ENCODE measurements around the gene CCDC102B. TPM values are rescaled to one million over a fixed set of nuclear protein-coding genes. Genes with fewer than 3 reads are reported as not detected.

CCDC102B gene
- 1 to 10 TPM; 1.8 to 2.3 TPM for total RNA-seq

DNA sequence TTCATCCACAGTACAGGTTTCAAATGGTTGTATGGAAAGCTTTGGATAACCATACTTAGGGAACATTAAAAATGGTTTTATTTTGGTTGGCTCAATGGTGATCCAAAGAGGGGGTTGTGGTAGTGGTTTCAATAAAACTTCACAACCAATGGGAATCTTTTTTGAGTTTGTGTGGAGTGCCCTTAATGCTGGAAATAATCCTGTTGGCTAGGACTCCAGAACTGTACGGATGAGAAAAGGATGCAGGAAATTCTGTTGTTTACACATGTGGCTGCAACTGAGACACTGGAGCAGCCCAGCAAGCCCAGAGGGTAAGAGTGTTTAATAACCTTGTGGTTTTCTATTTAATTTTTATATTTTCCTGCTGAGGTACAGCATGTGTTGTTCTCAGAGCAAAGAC, at the start of gene CCDC102B:
Gene CCDC102B (plus strand): TSS at position 210 of the 400 bp plus-strand sequence. CDS start 38,684 bp downstream, outside the sequence.
- no peaks in the 10 kb centered on the region for H3K4me1 Mint-ChIP-seq
- POLR2A ChIA-PET = no interaction called here
- intact Hi-C loops (cut with DNase I, micrococcal nuclease) = no loop called here
- ATAC-seq (no peak), DNase-seq (no peak)
- CTCF ChIA-PET = no interaction called here
- H3K36me3 Mint-ChIP-seq (ENCODE audit: low read depth) = no peaks in the 10 kb centered on the region
- H3K27me3 Mint-ChIP-seq = no peaks in the 10 kb centered on the region
- no peak within 1 kb of the TSS for H3K27ac Mint-ChIP-seq
- no peaks in the 10 kb centered on the region for H3K9me3 Mint-ChIP-seq (ENCODE audit: low read depth)
- H3K4me3 Mint-ChIP-seq = no peak within 1 kb of the TSS

DNA sequence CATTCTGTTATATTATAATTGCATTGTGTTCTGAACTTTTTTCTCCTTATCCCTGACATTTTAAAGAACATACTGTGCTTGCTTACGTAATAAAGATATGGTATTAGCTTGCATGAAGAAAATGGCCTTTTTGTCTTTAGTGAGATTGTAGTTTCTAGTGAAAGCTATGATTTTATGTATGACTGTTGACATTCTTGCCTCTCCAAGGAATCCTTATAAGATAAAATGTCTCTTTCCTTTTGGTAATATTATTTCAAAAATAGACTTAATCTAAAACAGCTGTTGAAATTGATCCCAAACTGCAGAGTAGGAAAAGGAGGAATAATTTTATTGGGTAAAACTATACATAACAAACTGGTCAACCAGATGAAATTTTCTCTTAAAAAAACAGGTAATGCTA, 40.8 kb upstream of the CCDC102B start:
- ChIA-PET CTCF (interaction anchor here (1.6 kb wide), 1 partner anchor 10 kb away, joined by 5 read pairs; no protein-coding TSS in a partner anchor), POLR2A (no interaction called here)
- no peak for DNase-seq
- Mint-ChIP-seq H3K27ac (no peak overlapping the region), H3K4me1 (no peaks in the 10 kb centered on the region), H3K27me3 (no peaks in the 10 kb centered on the region), H3K9me3 (ENCODE audit: low read depth) (peaks cover 9% of the 10 kb centered on the region), H3K36me3 (ENCODE audit: low read depth) (peaks cover 4% of the 10 kb centered on the region), H3K4me3 (no peak overlapping the region)
- ATAC-seq = no peak
- intact Hi-C loops (cut with DNase I, micrococcal nuclease) = no loop called here

DNA sequence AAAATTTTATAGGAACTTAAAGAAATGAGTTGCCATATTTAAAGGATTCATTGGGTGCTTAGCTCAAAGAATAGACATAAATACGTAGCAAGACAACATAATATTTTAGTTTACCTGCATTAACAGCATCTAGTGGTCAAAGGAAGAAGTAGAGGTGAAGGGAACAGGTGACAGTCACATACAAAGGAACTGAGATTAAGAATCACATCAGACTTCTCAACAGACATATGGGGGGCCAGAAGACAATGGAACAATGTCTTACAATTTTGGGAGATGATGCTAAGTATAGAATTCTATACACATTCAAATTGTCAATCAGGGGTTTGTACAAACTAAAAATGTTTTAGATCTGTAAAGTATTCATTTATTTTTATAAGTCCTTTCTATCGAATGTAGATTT, 38.6 kb upstream of the CCDC102B start:
- Mint-ChIP-seq H3K9me3 (ENCODE audit: low read depth) (peaks cover 9% of the 10 kb centered on the region), H3K27me3 (no peaks in the 10 kb centered on the region), H3K4me1 (no peaks in the 10 kb centered on the region), H3K36me3 (ENCODE audit: low read depth) (peaks cover 4% of the 10 kb centered on the region), H3K27ac (no peak overlapping the region), H3K4me3 (no peak overlapping the region)
- ChIA-PET POLR2A (no interaction called here), CTCF (interaction anchor here (0.6 kb wide), 1 partner anchor 8 kb away, joined by 4 read pairs; no protein-coding TSS in a partner anchor)
- DNase-seq (no peak), ATAC-seq (no peak)
- intact Hi-C loops (cut with DNase I, micrococcal nuclease) = no loop called here

DNA sequence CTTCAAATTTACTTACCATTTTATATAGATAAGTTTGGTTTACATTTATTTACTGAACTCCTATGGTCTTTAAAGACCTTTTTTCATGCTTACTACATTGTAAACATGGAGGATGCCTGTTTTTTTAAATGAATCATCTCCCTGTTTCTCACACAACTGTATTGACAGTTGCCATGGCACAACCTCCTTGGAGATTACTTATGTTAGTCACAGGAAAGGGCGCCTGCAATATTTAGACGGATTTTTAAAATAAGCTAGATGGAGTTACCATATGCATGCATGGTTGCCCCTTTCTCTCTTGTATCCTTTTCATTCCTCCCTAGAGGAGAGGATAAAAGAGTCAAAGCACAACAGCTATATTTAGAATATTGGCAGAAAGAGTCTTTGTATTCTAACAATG, 34.8 kb upstream of the CCDC102B start:
- Mint-ChIP-seq H3K27me3 (no peaks in the 10 kb centered on the region), H3K9me3 (ENCODE audit: low read depth) (peaks cover 9% of the 10 kb centered on the region), H3K36me3 (ENCODE audit: low read depth) (peaks cover 4% of the 10 kb centered on the region), H3K4me1 (no peaks in the 10 kb centered on the region), H3K27ac (no peak overlapping the region), H3K4me3 (no peak overlapping the region)
- DNase-seq (no peak), ATAC-seq (no peak)
- CTCF ChIA-PET = interaction anchor here (1.3 kb wide), 1 partner anchor 10 kb away, joined by 3 read pairs; no protein-coding TSS in a partner anchor
- intact Hi-C loops (cut with DNase I, micrococcal nuclease) = no loop called here
- POLR2A ChIA-PET = no interaction called here

DNA sequence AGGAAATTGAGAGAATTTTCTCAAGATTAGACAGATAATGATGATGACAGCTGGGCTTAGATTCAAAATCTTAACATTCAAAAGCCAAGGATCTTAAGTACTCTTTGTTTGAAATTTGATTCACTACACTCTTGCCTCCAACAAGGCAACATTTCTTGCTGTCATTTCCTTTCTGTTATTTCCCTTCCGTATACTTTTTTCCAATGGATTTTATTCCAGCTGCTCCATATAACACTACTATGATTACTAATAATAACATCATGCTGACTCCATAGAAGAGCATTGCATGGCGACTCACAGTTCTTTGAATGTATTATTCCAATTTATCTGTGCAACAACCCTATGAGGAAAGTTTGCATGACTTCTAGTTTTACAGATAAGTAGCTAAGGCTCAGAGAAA, 33.9 kb upstream of the CCDC102B start:
- Mint-ChIP-seq H3K36me3 (ENCODE audit: low read depth) (no peaks in the 10 kb centered on the region), H3K4me3 (no peak overlapping the region), H3K4me1 (no peaks in the 10 kb centered on the region), H3K27ac (no peak overlapping the region), H3K9me3 (ENCODE audit: low read depth) (peaks cover 4% of the 10 kb centered on the region), H3K27me3 (no peaks in the 10 kb centered on the region)
- DNase-seq = no peak
- ChIA-PET POLR2A (no interaction called here), CTCF (interaction anchor here (1.3 kb wide), 1 partner anchor 9 kb away, joined by 3 read pairs; no protein-coding TSS in a partner anchor)
- no peak for ATAC-seq
- intact Hi-C loops (cut with DNase I, micrococcal nuclease) = no loop called here

DNA sequence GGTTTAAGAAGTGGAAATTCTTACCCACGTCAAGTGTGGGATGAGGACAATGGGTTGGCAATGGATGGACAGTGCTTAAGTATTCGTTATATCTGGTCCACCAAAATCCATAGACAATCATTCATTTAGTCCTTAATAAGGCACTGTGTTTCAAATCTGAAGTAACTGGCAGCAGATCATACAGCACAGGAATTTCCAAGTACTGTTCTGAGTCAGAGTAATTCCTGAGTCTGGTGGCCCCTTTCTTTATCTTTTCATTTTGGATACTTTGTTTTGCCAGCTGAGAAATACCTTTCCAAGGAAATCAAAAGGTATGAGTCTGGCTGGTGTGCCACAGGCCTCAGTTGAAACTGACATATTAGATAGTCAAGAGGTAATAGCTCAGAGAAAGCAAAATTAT, 31.4 kb upstream of the CCDC102B start:
- Mint-ChIP-seq H3K9me3 (ENCODE audit: low read depth) (peaks cover 4% of the 10 kb centered on the region), H3K27me3 (no peaks in the 10 kb centered on the region), H3K4me3 (no peak overlapping the region), H3K36me3 (ENCODE audit: low read depth) (no peaks in the 10 kb centered on the region), H3K4me1 (no peaks in the 10 kb centered on the region), H3K27ac (no peak overlapping the region)
- ChIA-PET CTCF (interaction anchor here (1.7 kb wide), 1 partner anchor 9 kb away, joined by 5 read pairs; no protein-coding TSS in a partner anchor), POLR2A (no interaction called here)
- ATAC-seq (no peak), DNase-seq (no peak)
- intact Hi-C loops (cut with DNase I, micrococcal nuclease) = no loop called here

DNA sequence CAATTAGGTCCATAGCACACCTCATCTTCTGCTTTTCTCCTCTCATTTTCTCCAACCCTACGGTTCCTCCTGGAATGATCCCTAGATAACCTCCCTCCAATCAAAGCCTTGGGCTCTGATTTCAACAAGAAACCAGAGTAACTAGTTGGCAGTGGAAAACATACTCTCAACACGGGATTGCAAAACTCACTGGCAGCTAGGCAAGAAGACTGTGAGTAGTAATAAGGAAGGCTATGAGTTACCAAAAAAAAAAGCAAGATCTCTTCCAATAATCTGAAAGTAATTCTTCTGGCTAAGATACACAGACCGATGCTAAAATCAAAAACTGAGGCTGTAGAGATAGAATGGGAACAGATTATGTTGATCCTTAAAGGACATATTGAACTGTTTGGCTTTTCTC, 28.4 kb upstream of the CCDC102B start:
- intact Hi-C loops (cut with DNase I, micrococcal nuclease) = no loop called here
- H3K27ac Mint-ChIP-seq = no peak overlapping the region
- no peaks in the 10 kb centered on the region for H3K27me3 Mint-ChIP-seq
- H3K4me1 Mint-ChIP-seq = no peaks in the 10 kb centered on the region
- no peak overlapping the region for H3K4me3 Mint-ChIP-seq
- no peak for ATAC-seq
- no peaks in the 10 kb centered on the region for H3K36me3 Mint-ChIP-seq (ENCODE audit: low read depth)
- peaks cover 4% of the 10 kb centered on the region for H3K9me3 Mint-ChIP-seq (ENCODE audit: low read depth)
- no peak for DNase-seq
- POLR2A ChIA-PET = no interaction called here
- CTCF ChIA-PET = no interaction called here

DNA sequence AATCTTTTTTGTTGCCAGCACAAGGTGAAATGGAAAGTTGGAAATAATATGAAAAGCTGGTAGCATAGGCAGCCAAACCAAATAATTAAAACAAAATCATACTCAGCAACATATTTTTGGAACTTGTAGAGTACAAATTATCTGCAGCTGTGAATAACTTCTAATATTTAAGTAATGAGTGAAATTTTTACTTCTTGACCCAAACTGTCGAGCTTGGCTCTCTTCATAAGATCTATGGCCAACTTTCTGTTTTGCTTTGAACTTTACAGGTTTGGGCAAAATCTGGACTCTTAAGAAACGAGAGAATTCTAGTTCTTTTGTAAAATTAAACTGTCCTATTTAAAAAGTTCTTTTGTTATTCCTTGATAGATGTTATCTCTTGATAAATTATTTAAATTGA, 25.6 kb upstream of the CCDC102B start:
- ATAC-seq (no peak), DNase-seq (no peak)
- Mint-ChIP-seq H3K27ac (no peak overlapping the region), H3K9me3 (ENCODE audit: low read depth) (peaks cover 4% of the 10 kb centered on the region), H3K27me3 (no peaks in the 10 kb centered on the region), H3K4me1 (no peaks in the 10 kb centered on the region), H3K4me3 (no peak overlapping the region), H3K36me3 (ENCODE audit: low read depth) (no peaks in the 10 kb centered on the region)
- intact Hi-C loops (cut with DNase I, micrococcal nuclease) = no loop called here
- ChIA-PET POLR2A (no interaction called here), CTCF (interaction anchor here (0.9 kb wide), 1 partner anchor 8 kb away, joined by 3 read pairs; no protein-coding TSS in a partner anchor)

DNA sequence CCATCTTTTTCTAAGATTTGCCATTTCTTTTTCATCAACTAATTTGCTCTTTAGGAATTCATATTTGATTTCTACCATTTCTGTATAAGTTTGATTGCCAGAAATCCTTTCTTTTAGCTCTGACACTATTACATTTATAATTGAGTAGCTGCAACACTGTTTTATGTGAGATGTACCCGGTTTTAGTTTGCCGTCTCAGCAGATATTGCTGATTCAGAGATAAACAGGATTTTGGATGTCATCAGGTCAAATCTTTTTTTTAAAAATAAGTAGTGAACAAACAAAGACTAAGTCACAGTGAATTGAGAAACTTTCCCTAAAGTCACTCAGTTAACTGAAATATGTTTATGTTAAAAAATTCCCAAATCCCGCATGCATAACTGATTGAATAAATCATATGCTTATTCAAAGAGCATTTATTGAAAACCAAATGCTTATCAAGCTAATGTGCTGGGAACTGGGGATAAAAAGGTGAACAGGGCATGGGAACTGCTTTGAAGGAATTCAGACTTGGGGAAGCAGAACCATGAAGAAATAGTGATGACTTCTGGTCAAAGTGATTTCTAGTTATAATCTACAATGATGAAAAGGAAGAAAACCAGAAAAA, 19.5 kb upstream of the CCDC102B start:
- no peaks in the 10 kb centered on the region for H3K9me3 Mint-ChIP-seq (ENCODE audit: low read depth)
- H3K27ac Mint-ChIP-seq = no peak overlapping the region
- POLR2A ChIA-PET = no interaction called here
- DNase-seq (no peak), ATAC-seq (no peak)
- no peaks in the 10 kb centered on the region for H3K36me3 Mint-ChIP-seq (ENCODE audit: low read depth)
- no peaks in the 10 kb centered on the region for H3K27me3 Mint-ChIP-seq
- intact Hi-C loops (cut with DNase I, micrococcal nuclease) = no loop called here
- no peaks in the 10 kb centered on the region for H3K4me1 Mint-ChIP-seq
- no peak overlapping the region for H3K4me3 Mint-ChIP-seq
- CTCF ChIA-PET = interaction anchor here (0.7 kb wide), 1 partner anchor 751 kb away, joined by 3 read pairs; no protein-coding TSS in a partner anchor

DNA sequence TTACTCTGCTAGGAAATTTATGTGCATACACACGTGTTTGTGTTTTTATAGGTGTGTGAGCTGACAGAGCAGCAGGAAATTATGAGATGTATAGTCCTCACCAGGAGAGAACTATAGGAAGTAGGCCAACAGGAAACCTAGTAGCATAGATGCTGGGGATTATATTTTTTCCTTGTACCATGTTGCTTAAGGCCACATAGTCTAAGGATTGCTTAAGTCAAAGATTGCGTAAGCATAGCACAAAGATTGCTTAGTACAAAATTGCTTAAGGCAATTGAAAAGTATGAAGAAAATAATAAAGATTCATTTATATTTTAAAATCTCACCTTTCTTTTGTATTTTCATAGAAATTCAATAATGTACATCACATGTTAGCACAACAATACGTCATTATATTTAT, 18.7 kb upstream of the CCDC102B start:
- H3K4me3 Mint-ChIP-seq = no peak overlapping the region
- ChIA-PET POLR2A (no interaction called here), CTCF (no interaction called here)
- intact Hi-C loops (cut with DNase I, micrococcal nuclease) = no loop called here
- DNase-seq = no peak
- H3K27me3 Mint-ChIP-seq = no peaks in the 10 kb centered on the region
- H3K4me1 Mint-ChIP-seq = no peaks in the 10 kb centered on the region
- ATAC-seq = no peak
- H3K9me3 Mint-ChIP-seq (ENCODE audit: low read depth) = no peaks in the 10 kb centered on the region
- no peaks in the 10 kb centered on the region for H3K36me3 Mint-ChIP-seq (ENCODE audit: low read depth)
- no peak overlapping the region for H3K27ac Mint-ChIP-seq

DNA sequence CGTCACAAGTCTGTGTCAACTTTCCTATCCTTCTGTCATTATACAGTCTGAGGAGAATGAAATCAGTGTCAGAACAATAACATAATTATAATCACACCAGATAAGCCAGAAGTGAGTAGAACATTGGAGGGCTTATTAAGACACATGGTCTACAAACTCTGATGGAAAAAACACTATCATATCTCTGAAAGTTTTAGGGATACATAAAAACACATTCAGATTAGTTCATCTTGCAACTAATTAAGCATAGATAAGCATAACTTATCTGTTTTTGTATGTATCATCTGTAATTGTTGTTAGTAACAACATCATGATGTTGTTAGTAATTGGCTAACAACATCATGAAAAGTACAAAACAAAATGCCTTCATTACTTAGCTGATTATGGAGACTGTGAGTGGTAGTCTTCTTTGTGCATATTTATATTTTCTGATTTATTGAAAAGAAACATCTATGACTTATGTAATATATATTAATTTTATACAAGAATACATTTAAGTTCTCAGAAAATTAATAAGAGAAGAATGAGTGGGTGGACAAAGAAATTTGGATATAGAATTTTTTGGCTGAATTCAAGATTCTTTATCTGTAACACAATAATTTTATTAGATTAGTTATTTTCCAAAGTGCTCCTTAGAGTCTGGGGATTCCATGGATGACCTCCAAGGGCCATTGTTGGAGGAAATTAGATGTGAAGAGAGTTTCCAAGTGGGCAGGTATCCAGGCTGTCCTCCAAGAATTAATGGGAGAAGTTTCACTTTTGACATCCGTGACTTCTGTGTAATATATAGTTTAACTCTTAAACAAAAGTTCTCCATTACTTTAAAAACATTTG, 16.9 kb upstream of the CCDC102B start:
- Mint-ChIP-seq H3K9me3 (ENCODE audit: low read depth) (no peaks in the 10 kb centered on the region), H3K27ac (no peak overlapping the region), H3K27me3 (no peaks in the 10 kb centered on the region), H3K4me1 (no peaks in the 10 kb centered on the region), H3K36me3 (ENCODE audit: low read depth) (no peaks in the 10 kb centered on the region), H3K4me3 (no peak overlapping the region)
- DNase-seq (no peak), ATAC-seq (no peak)
- ChIA-PET CTCF (no interaction called here), POLR2A (no interaction called here)
- intact Hi-C loops (cut with DNase I, micrococcal nuclease) = no loop called here

DNA sequence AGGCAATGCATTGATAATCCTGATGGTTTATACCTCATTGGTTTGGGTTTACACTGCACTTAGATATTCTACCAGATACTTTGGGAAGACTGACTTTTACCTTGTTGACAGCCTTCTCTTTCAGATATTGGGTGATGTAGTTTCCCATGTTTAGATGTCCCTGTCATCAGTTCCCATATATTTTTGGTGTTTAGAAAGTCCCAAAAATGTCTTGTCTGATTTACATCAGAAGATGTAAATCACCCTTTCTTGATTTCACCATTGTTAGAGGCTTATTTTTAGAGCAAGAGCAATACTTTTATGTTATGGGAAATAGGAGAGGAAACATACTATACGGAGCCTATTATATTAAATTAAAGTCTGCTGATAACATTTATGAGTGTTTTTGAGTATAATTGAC, 14.4 kb upstream of the CCDC102B start:
- Mint-ChIP-seq H3K36me3 (ENCODE audit: low read depth) (no peaks in the 10 kb centered on the region), H3K4me1 (no peaks in the 10 kb centered on the region), H3K9me3 (ENCODE audit: low read depth) (no peaks in the 10 kb centered on the region), H3K27me3 (no peaks in the 10 kb centered on the region), H3K27ac (no peak overlapping the region), H3K4me3 (no peak overlapping the region)
- ATAC-seq (no peak), DNase-seq (no peak)
- ChIA-PET POLR2A (no interaction called here), CTCF (no interaction called here)
- intact Hi-C loops (cut with DNase I, micrococcal nuclease) = no loop called here
